Central memory CD4-positive, alpha-beta T cell (primary cell): ENCODE data around the gene U2AF2.

Experiments used
- DNase-seq: peaks from one replicate; pipeline ENCODE4 v3.0.0; 2022

The U2AF2 gene

DNA sequence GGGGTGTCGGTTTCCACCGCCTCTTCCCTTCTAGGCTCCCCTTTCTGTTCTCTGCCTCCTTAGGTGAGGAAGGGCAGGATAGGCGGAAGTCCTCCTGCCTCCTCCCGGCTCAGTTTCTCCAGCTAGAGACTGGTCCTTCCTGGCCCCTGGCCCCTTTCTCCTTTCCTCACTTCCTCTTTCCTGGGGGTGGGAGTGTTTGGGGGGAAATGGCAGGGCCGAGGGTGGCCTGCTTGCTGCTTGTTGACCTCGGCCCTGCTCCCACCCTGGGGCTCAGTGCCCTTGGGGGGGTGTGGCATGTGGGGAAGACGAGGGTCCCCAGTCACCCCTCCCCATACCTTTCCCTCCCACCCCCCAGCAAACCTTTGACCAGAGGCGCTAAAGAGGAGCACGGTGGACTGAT lies 5.0 kb downstream of the U2AF2 start:
- no peak for DNase-seq

DNA sequence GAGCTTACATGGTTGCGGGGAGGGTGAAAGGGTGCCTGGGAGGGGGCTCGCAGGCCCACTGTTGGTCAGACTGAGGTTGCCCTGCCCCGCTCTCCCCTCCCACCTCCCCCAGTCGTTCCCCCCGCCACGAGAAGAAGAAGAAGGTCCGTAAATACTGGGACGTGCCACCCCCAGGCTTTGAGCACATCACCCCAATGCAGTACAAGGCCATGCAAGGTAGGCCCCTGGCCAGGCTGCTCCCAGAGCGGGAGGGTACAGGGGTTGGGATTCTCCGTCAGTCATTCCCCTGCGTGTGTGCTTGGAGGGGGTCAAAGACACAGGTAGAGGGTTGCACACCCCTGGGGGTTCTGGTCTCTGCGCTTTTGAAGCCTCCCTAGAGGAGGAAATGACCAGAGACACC lies 5.6 kb downstream of the U2AF2 start:
- DNase-seq = no peak

DNA sequence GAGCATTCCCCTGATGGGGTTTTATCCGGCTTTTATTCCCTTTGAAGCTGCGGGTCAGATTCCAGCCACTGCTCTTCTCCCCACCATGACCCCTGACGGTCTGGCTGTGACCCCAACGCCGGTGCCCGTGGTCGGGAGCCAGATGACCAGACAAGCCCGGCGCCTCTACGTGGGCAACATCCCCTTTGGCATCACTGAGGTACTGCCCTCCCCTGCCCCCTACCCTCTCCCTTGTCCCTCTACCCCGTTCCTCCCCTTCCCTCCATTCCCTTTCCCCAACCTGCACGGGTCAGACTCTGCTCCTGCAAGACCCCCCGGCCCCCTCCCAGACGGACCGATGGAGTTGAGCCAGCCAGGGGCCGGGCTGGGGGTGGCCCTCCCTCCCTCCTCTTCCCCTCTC lies 6.2 kb downstream of the U2AF2 start:
- no peak for DNase-seq

DNA sequence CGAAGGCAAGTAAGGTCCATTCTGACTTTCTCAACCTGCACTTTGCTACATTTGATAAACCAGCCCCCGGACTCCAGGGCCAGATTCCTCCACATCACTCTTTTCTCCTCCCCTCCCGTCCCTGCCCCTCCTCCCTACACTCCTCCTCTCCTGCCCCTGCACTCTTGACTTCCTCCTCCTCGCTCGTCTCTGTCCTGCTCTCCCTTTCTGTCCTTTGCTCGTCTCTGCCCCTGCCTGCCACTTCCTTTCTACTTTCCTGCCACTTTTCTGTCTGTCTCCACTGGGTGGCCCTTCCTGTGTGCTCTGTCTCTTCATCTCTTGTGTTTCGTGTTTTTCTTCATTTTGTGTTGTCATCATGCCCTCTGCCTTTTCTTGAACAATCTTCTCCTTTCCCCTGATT lies 7.0 kb downstream of the U2AF2 start:
- DNase-seq = no peak

DNA sequence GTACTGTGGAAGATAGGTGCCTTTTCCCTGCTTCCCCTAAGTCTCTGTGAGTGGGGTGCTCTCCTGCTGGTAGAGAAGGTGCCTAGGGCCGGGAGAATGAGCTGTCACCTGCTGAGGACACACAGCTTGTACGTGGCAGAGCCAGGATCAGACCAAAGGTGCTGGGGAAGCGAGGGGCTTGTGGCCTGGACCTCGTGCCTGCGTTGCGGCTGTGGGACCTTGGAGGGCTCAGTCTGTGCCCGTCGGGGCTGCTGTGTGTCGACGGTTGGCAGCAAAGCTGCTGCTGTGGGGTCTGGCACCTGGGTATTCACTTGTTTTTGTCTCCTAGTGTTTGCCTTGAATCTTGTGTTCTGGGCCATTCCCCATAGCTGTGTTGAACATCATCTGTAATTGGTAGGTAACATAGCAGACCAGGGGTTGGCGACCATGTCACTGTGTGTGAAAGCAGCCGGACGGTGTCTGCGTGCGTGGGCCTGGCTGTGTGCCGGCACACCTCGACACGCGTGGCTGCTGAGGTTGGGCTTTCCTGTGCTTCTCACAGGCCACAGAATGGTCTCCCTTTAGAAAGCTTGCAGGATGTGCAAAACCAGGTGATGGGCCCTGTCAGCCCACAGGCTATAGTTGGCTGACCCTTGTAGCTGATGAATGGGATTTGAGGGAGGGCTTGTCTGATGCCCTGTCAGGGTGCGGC lies 9.2 kb downstream of the U2AF2 start:
- DNase-seq = no peak

DNA sequence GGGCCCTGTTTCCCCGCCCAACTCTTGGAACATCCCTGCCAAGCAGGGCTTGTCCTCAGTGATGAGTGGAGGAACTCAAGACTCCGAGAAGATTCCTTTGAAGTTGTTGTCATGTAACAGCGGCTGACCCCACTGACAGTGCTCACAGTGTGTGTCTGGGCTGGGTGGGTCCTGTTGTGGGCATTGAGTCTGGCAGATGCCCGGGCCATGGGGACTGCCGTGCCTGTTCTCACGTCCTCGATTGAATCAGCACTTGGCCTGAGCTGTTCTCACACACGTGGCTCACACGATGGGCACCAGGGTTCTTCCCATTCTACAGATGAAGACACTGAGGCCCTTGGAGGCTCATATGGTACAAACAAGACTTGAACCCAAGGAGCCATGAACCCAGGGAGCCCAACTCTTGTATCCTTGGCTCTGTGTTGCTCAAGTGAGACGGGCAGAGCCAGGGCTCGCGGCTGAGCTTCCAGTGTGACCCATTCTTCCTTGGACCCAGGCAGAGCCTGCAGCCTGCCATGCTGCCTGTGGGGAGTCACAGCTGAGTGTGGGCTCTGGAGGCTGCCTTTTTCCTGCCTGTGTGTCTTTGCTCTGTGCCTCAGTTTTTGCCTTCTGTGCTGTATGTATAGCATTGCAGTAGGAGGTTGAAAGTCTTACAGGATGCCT lies 11.6 kb downstream of the U2AF2 start:
- no peak for DNase-seq

DNA sequence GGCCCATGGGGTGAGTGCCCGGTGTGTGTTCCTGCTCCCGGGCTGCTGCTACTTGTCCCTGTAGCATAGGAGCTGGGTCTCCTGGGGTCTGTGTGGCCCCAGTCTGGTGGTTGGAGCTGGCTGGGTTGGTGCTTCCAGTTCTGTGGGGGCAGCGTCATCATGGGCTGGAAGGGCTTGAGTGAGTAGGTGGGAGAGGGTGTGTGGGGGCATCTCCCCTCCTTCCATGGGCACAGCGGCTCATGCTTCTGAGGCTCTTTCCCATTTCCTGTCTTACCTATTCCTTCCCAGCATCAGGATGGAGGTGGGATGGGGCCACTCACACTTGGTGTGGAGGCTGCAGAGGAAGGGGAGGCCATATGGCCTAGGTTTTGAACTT lies 12.2 kb downstream of the U2AF2 start:
- no peak for DNase-seq

DNA sequence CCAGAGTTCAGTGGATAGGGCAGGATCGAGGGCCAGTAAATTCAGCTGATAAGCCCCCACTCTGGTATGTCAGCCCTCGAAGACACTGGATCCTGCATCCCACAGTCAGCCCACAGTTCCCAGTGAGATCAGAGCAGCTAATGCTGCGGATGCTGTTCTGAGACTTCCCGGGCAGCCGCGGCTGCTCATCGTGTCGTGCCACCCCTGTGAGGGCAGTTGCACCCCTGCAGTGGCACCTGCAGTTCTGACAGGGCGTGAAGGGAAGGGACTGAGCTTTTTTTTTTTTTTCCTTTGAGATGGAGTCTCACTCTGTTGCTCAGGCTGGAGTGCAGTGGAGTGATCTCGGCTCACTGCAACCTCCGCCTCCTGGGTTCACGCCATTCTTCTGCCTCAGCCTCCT lies 12.7 kb downstream of the U2AF2 start:
- no peak for DNase-seq

DNA sequence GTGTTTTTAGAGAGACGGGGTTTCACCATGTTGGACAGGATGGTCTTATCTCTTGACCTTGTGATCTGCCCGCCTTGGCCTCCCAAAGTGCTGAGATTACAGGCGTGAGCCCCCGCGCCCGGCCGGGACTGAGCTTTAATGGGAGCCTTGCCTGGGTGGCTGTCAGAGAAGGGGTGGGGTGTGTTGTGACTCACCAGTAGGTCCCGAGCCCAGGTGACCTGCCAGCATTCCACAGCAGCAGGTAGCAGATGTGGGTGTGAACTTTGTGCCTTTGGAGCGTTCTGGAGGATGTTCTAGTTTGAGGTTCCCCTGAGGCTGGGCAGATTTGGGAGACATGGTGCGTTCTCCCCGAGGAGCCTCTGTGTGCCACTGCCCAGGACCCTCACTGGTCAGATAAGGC lies 13.1 kb downstream of the U2AF2 start:
- no peak for DNase-seq

DNA sequence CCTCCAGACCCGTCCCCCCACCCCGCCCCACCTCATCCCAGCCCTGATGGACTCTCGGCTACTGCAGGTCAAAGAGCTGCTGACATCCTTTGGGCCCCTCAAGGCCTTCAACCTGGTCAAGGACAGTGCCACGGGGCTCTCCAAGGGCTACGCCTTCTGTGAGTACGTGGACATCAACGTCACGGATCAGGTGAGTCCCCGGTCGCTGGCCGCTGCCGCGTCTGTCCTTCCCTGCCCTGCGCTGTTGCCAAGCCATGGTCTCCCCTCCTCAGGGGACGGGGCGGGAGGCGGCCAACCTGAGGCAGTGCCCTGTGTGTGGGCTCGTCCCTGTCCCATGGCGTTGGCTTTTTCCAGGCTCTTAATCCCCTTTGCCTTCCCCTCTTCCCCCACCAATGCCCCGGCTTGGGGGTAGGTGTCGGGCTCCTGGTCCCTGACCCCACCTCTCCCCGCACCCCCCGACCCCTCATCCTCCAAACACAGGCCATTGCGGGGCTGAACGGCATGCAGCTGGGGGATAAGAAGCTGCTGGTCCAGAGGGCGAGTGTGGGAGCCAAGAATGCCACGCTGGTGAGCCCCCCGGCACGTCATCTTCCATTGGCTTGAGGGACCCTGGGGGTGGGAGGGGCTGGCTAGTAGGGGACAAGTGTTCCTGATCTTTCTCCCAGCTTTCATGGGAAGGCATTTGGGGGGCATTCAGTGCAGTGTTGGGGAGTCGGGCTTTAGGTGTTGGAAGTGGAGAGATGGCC lies 13.9 kb downstream of the U2AF2 start:
- no peak for DNase-seq

DNA sequence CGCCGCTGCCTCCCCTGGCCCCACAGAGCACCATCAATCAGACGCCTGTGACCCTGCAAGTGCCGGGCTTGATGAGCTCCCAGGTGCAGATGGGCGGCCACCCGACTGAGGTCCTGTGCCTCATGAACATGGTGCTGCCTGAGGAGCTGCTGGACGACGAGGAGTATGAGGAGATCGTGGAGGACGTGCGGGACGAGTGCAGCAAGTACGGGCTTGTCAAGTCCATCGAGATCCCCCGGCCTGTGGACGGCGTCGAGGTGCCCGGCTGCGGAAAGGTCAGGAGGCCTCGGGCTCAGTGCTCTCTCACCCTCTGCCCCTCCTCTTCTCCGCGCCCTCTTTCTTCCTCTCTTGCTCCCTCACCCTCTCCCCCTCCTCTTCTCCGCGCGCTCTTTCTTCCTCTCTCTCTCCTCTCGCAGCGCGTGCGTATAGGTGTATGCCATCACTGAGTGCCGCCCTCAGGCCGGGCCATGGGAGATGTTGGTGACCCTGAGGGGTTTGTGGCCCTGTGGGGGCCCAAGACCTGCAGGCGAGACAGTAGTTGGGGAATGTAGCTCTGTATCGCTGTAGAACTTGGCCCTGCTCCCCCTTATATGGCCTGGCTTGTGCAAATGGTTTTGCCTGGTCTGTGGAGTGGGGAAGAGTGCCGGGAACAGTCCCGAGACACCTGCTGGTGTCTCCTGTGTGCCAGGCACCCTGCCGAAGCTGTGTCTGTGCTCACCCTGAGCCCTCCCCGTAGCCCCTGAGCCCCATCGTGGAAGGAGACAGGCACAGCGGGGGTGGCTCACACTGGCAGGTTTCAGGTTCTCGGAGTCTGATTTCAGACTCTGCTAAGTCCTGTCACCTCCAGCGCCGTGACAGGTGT lies 14.8 kb downstream of the U2AF2 start:
- DNase-seq = no peak

DNA sequence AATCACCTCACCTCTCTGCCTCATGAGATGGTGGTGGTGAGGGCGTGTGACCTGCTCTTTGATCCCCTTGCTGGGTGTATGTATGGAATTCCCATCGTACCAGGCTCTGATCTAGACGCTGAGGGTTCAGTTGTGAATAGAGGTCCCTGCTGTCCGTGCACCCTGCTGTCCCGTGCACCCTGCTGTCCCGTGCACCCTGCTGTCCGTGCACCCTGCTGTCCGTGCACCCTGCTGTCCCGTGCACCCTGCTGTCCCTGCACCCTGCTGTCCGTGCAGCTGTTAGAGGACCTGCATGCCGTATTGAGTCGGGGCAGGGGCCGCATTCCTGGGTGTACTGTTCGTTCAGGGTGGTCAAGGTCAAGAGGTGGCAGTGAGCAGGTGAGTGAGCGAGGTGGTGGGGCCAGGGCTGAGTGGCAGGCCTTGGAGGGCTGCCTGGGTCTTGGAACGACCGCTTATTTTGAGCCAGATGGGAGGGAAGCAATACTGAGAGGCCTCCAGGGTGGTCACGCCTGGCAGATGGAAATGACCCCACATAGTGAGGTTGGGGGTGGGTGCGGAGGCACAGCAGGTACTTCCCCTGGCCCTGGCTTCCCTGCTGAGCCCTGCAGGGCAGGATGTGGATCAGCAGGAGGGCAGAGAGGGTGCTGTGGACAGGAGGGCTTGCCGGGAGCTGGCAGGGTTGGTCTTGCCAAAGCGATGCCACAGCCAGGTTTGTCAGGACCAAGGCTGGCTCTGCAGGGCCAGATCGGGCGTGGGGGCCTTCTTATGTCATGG lies 15.6 kb downstream of the U2AF2 start:
- DNase-seq = no peak

DNA sequence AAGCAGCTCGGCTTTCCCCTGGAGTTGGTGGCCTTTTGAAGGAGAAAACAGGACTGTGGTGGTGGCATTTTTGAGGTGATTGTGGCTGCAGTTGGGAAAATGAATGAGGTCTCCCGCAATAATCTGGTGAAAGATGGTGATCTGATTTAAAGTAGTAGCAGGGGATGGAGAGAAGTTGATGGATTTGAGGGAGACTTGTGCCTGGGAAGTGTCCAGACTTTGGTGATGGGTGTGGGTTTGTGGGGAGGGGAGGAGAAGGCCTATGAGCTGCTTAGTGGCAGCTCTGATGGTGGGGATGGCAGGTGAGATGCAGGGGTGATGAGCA lies 16.2 kb downstream of the U2AF2 start:
- DNase-seq = no peak

DNA sequence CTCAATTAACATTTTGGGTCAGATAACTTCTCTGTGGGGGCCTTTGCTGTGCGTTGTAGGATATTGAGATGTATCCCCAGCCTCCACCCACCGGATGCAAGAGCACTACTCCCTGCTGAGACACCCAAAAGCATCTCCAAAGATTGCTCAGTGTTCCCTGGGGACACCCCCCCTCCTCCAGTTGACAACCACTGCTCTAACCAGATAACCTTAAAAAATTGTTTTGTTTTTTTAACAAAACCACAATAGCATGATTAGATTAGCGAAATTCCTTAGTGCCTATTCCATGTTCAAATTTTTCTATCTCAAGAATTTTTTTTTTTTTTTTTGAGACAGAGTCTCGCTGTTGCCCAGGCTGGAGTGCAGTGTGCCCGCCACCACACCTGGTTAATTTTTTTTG lies 17.6 kb downstream of the U2AF2 start:
- no peak for DNase-seq

DNA sequence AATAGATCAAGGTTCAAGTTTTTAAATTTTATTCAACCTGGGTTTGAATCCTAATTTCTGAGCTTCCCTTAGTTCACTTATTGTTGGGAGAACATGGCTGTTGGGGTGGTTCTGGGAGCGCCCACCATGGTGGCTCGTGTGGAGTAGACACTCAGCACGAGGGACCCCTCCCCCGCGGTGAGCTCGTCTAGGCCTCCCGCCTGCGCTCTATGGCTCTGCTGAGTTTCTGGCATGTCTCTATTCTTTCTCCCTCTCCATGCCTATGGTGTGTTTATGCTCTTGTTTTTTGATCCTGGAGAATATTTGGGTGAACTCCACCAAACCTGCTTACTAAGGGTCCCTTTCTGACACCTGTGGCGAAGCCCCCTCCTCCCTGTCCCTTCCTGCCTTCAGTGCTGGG lies 18.6 kb downstream of the U2AF2 start:
- DNase-seq = no peak

DNA sequence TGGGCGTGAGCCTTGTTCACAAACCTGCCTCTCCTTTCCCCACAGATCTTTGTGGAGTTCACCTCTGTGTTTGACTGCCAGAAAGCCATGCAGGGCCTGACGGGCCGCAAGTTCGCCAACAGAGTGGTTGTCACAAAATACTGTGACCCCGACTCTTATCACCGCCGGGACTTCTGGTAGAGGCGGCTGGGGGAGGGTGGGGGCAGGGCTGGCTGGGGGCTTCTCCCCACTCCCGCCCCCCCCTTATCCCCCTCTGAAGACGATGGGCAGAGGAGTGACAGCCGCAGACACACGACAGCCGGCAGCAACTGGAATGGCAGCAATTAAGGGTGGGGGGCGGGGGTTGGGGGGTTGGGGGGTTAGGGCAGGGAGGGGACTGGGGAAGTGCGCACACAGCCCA lies 19.1 kb downstream of the U2AF2 start:
- DNase-seq = no peak

DNA sequence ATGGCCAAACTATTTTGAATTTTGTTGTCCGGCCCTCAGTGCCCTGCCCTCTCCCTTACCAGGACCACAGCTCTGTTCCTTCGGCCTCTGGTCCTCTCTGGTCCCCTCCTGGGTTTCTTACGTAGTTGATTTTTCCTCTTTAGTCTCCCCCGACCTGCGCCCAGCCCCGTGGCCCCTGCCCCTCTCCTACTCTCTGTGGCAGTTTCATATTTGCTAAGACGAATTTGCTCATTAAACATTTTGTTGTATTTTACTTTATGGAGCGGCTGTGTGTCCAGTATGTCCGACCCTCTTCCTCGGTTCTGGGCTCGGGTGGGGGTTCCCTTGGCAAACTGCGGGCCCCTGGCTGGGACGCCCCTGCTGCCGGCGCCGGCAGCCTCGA lies 19.6 kb downstream of the U2AF2 start:
- no peak for DNase-seq

DNA sequence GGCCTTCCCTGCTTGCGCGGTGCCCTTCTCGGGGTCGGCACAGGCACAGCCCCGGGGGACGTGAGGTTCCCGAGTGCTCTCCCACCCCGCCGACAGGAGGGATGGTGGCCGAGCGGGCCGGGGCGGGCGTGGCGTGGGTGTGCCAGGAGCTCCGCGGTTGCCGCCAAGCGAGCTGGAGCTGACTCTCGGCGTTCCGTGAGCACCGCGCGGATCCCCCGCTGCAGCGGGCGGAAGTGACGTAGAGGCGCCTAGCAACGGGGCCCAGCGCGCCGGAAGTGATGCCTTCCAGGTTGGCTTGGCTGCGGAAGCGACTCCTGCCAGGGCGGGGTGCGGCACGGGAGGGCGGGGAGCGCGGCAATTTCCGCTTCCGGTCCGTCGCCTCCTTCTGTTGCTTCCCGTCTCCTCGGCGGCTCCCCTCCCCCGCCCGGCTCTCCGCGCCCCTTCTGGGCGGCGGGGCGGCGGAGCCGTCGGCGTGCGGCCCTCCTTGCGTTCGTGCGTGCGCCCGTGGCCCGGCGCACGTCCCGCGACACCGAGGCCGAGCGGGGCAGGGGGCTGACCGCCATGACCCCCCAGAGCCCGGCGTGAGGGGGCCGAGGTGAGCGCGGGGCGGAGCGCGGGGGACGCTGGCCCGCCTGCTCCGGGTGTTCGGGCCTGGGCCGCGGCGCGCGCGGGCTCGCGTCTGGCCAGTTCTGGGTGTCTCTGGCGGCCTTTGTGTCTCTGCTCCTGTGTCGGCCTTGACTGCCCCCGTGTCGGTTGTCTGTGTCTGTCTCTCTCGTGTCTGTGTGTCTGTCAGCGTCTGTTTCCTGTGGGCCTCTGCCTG lies 20.2 kb downstream of the U2AF2 start, which contains the start of gene EPN1:
Gene EPN1, plus strand, starts transcription at position 386 of the 820 bp plus-strand sequence. CDS start 3,402 bp downstream, outside the sequence.
- DNase-seq = peak; percentile 96

DNA sequence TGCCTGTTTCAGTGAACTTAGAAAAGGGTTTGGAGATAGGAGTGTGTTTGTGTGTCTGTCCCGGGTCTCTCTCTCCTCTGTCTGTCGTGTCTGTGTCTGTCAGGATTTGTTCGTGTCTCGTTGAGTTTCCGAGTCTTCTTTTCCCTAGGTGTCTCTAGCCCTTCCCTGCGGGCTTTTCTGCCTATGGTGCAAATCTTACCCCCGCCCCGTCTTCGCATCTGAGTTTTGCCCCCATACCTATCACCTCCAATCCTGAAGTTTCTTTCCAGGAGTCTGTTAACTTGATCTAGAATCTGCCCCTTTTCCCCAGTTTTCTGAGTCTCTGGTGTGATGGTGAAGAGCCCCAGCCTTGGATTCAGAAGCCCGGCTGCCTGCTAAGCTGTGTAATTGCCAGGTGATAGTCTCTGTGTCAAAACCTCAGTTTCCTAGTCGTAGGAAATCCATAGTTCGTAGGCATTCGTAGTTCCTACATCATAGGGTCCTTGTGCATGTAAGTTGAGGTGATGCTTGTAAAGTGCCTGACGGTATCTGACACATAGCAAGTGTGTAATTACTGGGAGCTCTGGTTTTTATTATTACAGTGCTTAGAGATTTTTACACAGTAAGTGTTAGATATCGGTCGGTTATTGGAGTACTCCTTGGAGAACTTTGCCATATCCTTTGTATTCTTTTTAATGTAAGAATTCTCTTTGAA lies 21.0 kb downstream of the U2AF2 start:
- DNase-seq = no peak

DNA sequence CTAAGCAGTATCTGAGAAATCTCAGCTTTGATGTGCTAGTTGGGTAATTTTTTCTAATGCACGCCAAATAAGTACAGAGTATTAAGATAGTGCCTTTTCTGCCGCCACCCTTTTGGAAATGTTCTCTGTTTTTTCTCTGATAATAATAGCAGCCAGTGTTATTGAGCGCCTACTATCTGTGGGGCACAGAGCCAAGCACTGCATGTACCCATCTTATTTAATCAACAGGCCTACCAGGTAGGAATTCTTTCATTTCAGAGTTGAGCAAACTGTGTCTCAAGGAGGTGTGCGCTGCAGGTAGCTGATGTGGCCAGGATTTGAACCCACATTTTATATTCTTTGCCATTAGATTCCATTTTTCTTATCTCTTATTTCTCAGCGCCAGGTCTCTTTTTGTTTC lies 21.5 kb downstream of the U2AF2 start:
- no peak for DNase-seq
